Measurements from ENCODE around the gene GRAMD1B. TPM values are rescaled to one million over a fixed set of nuclear protein-coding genes. Genes with fewer than 3 reads are reported as not detected.

GRAMD1B gene
- total RNA-seq = 1 to 10 TPM; 1.0 to 2.0 (median 1.5) TPM
- long read RNA-seq = 0 reads

GRCh38 chr11:123429913-123430720 lies at the start of gene GRAMD1B:
Gene GRAMD1B, plus strand, starts transcription at chr11:123430269. Its CDS starts 524 bp downstream, at chr11:123430793.
- Histone ChIP-seq H3K36me3 (no peaks in the 10 kb centered on the region), H3K27ac (peak within 1 kb of the TSS in 2 of 3 donors; percentile 43 to 51), H3K4me3 (peak within 1 kb of the TSS; percentile 36 to 49 (median 44)), H3K4me1 (no peaks in the 10 kb centered on the region), H3K27me3 (no peaks in the 10 kb centered on the region), H3K9me3 (no peaks in the 10 kb centered on the region)
- WGBS (ENCODE audit: insufficient coverage, low coverage, low lambda C conversion rate, missing lambda C conversion rate) = 2% methylated on average over 27 of the region's 57 CpGs
- TF ChIP-seq CTCF (IDR thresholded peaks at IDR 0.05) = no peak
- TF ChIP-seq POLR2A (IDR thresholded peaks at IDR 0.05) = no peak
- intact Hi-C loops (cut with DNase I) = no loop called here
- DNase-seq = peak; percentile 53 to 63 (median 55)
- peak; percentile 39 to 57 (median 48) for ATAC-seq

GRCh38 chr11:123381149-123381548 lies 48.9 kb upstream of the GRAMD1B start:
- intact Hi-C loops (cut with DNase I) = no loop called here
- TF ChIP-seq CTCF (IDR thresholded peaks at IDR 0.05) (no peak), POLR2A (IDR thresholded peaks at IDR 0.05) (no peak)
- Histone ChIP-seq H3K4me3 (no peak overlapping the region), H3K9me3 (no peaks in the 10 kb centered on the region), H3K4me1 (no peaks in the 10 kb centered on the region), H3K27me3 (no peaks in the 10 kb centered on the region), H3K27ac (no peak overlapping the region), H3K36me3 (no peaks in the 10 kb centered on the region)
- 81% methylated on average over 3 of the region's 5 CpGs for WGBS (ENCODE audit: insufficient coverage, low coverage, low lambda C conversion rate, missing lambda C conversion rate)
- no peak for ATAC-seq
- no peak for DNase-seq

GRCh38 chr11:123381817-123382554 lies 48.1 kb upstream of the GRAMD1B start:
- intact Hi-C loops (cut with DNase I) = no loop called here
- WGBS (ENCODE audit: insufficient coverage, low coverage, low lambda C conversion rate, missing lambda C conversion rate) = 54% methylated on average over 4 of the region's 4 CpGs
- TF ChIP-seq POLR2A (IDR thresholded peaks at IDR 0.05) (no peak), CTCF (IDR thresholded peaks at IDR 0.05) (no peak)
- ATAC-seq = no peak
- DNase-seq = no peak
- Histone ChIP-seq H3K4me3 (no peak overlapping the region), H3K9me3 (no peaks in the 10 kb centered on the region), H3K27me3 (no peaks in the 10 kb centered on the region), H3K4me1 (no peaks in the 10 kb centered on the region), H3K36me3 (no peaks in the 10 kb centered on the region), H3K27ac (no peak overlapping the region)

GRCh38 chr11:123382555-123383074 lies 47.5 kb upstream of the GRAMD1B start:
- WGBS (ENCODE audit: insufficient coverage, low coverage, low lambda C conversion rate, missing lambda C conversion rate) = 54% methylated on average over 3 of the region's 3 CpGs
- no peak for ATAC-seq
- no peaks in the 10 kb centered on the region for H3K9me3 ChIP-seq

More at GRCh38 chr11:123382555-123383074, 47.5 kb upstream of the GRAMD1B start:
- Histone ChIP-seq H3K4me1 (no peaks in the 10 kb centered on the region), H3K27me3 (no peaks in the 10 kb centered on the region), H3K27ac (no peak overlapping the region), H3K4me3 (no peak overlapping the region), H3K36me3 (no peaks in the 10 kb centered on the region)
- no peak for TF ChIP-seq CTCF (IDR thresholded peaks at IDR 0.05)
- no peak for TF ChIP-seq POLR2A (IDR thresholded peaks at IDR 0.05)
- intact Hi-C loops (cut with DNase I) = no loop called here
- DNase-seq = no peak
